HG03354 (cell line): ENCODE results near the gene LAMTOR2.

Experiments used
- ATAC-seq: cut with Tn5 transposase; IDR thresholded peaks from one replicate; pipeline ENCODE4 v1.9.1; 2021; ENCODE audit warnings: mild to moderate bottlenecking; ENCODE audit not compliant: unreplicated experiment, poor library complexity, severe bottlenecking

The LAMTOR2 gene

DNA sequence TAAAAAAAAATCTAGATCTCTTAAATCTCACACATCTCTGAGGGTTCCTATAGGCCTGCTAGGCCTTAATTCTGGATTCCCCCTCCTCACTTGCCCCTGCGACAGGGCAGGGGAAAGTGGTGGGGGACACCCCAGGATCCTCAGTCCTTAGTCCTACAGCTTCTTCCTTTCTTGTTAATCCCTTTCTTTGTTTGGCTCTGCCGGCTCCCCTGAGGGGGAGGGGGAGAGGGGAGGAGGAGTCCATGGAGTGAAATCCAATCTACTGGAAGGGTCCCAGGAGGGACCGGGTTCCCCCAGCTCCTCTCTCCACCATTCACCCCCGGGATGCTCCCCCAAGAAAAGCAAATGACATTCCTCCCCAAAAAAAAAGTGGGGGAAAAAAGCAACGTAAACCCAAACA lies 19.2 kb downstream of the LAMTOR2 start:
- ATAC-seq: no peak

DNA sequence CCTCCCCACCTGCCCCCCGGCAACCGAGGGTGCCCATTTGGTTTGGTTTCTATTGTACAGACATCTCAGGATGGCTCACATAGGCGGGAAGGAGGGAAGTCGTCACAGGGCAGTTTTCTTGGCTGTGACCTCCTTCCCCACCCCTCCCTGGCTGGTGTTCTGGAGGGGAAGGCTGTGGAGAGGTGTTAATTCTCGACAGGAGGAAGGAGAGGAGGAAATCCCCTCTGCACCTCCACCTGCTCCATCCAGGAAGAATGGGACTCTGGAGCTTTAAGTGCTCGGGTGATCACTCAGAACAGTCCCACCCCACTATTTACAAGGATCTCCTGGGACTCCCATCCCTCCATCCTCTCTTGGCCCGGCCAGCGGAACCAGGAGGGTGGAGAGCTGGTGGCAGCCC lies 20.1 kb downstream of the LAMTOR2 start:
- ATAC-seq: no peak

DNA sequence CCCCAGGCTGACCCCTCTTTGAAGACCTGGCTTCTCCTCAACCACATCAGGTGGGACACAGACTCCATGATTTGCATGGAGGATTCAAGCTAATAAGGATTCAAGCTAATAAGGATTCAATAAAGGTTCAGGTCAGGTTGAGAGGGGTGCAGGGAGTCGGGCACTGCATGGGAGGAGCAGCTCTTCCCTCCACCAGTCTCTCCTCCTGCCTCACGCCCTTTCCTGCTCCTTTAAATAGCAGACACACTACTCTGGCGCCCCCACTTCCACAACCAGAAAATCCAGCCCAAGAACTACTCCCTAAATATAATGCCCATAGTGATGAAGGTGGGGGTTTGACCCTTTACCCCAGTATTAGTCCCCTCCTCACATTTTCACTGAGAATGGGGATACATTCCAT lies 20.6 kb downstream of the LAMTOR2 start:
- no peak for ATAC-seq

DNA sequence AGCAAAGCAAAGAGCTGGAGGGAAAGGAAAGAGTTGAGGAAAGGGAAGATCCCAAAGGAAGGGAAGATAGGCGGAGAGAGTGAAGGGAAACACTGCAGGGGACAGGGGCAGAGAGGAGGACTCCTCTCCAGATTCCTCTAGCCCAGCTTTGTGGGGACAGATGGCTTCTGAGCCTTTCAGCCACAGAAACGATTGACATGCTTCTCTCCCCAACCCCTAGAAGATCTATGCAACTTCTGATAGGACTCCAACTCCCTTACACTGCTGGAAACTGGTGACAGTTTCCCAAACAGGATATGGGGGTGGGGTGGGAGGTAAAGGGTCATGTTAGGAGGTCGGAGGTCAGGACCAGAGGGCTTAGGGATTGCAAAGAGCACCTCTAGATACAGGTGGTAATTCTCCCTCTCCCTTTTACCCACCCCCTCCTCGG lies 21.2 kb downstream of the LAMTOR2 start:
- ATAC-seq: no peak

DNA sequence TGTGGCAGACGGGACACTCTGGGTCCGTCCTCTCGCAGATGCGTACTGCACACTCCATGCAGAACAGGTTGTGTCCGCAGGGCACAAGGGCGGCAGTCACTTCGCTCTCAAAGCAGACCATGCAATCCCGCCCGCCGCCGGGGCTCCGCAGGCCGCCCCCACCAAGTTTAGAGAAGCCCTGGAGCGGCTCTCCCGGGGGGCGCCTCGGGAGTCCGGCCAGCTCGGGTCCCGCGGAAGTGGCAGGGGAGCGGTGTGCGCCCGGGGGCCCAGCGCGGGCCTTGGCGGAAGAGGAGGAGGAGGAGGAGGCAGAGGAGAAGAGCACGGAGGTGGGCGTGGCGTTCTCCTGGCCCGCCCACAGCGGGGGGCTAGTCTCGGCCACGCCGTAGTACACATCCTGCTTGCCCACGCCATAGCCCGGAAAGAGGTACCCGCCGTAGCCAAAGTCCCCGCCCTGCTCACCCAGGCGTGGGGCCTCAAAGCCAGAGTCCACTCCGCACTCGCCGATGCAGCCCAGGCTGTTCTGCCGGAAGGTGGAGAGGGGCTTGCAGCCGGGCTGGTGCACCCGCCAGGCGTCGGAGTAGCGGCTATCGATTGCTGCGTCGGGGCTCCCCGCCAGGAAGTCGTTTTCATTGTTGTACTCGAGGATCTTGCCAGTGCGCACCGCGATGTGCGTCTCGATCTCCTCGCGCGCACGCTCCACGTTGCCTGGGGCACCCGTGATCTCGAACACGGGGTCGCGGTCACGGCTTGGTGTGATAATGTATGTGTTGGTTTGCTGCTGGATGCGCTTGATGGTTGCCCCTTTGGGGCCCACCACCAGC lies 22.2 kb downstream of the LAMTOR2 start:
- ATAC-seq: peak; percentile 60

DNA sequence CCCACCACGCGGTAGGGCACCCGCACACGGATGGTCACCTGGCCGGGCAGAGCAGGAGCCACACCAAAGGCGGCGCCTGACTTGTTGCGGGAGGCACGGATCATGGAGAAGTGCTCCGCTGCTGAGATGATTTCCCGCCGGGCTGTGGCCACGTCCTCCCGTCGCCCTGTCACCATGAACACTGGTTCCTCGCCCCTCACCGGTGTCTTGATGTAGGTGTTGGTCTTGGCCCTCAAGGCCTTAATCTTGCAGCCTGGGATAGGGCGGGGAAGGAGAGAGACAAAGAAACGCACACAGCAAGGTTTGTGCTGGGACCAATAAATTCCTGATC lies 22.8 kb downstream of the LAMTOR2 start:
- ATAC-seq: no peak

DNA sequence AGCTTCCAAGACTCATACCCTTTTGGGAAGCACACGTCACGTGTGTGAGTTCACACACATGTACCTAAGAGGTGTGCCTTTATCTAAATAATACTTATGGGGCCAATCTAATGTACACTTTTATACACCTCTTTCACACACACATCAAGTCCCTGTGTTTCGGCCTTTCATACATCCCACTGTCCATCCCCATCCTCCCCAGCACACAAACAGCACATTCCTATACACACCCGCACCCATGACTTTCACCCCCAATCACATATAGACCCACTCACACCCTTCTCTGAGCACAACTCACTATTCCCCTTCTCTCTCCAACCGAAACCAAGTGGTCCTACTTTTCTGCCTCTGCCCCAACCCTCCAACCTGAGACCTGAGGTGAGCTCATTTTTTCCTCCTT lies 24.1 kb downstream of the LAMTOR2 start:
- ATAC-seq: no peak

DNA sequence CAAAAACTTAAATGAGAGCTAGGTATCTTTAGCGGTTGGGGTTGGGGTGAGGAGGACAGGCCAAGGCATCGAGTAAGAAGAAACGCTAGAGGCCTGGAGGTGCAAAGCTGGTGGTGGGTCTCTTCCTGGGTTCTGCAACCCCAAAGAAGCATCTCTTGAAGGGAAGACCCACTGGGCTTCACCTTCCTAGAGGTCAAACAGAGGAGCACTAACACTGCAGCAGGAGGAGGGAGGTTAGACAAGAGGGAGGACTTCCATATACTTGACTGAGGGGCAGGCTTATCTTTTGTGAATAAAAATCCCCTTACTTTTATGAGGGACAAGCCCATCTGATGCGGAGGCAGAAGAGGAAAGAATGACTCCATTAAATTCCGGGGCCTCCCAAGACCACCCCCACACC lies 25.2 kb downstream of the LAMTOR2 start:
- ATAC-seq: no peak

DNA sequence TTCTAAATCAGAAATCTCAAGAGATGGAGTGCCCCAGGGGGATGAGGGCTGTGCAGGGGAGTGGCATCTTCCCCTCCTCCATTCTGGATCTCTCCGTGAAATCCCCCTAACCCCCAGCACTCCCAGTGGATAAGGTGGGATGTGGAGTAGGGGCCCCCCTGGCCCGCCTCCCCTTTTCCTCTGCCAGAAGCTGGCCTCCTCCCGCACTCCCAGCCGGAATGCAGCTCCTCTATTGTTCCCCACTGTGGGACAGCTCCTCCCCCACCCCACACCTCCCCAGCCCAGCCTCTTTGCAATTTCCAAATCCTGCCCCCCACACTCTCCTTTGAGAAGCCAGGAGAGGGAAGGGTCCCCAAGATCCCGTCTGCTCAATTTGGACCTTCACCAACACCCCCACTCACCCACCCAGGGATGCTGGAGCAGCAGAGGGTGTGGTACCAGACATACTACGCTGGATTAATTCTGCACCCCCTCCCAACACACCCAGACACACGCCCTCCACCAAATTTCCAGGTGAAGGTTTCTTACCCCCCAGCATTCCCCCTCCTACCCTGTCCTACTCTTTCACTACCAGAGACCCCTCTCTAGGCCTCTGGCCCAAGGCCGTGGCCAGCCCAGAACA lies 25.8 kb downstream of the LAMTOR2 start:
- no peak for ATAC-seq

DNA sequence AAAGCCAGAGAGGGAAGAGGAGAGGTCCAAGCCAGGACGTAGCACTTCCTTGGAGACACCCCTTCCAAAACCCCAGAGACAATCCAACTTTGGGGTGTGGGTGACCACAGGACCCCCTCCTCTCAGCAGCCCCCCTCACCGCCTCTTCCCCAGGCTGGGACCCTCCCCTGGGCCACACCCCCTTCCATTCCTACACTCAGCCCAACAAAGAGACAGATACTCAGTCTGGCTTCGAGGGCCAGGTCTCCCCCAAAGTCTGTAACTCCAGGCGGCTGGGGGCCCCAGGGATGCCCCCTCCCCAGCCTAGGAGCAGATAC lies 26.2 kb downstream of the LAMTOR2 start:
- ATAC-seq: no peak

DNA sequence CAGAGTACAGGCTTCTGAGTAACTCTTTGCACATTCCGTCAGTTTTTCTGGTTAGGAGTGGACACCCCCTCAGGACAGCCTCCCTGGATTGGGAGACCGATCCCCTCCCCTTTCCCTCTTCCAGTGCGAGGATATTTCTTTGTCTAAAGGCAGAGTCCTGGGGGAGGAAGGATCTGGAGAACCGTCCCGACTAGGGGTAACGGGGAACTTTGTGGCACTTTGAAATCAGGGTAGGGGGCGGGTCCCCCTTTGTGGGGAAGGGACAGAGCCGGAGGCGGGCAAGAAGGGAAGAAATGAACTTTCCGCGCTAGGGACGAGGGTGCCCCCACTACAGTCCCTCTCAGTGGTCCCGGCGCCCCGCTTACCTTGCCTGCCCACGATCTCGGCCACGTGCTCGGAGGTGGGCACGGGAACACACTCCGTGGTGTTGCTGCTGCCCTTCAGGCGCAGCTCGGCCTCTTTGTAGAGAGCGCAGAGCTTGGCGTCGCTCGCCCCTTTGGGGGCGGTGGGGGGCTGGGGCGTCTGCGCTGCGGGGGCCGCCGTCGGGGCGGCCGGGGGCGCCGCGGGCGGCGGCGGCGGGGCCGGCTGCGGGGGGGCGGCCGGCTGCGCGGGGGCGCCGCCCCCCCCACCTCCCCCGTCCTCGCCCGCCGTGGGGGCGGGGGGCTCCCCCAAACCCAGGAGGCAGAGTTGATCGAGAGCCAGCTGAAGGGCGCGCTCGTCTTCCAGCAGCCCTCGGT lies 26.8 kb downstream of the LAMTOR2 start:
- ATAC-seq: no peak

DNA sequence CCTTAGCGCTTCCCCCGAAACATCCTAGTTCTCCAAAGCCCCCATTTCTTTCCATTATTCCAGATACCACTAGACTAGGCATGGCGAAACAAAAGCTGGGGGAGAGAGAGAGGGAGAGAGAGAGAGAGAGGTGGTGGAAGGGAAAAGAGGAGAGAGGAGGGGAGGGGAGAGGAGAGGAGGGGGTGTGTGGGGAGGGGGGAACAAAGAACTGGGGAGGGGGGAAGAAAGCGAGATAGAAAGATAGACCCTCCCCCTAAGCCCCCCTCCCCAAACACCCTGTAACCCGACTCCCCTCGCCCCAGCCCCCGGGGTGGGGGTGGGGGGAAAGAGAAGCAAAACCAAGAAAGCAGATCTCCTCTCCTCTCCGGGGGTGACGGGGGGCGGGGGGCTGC lies 27.3 kb downstream of the LAMTOR2 start:
- ATAC-seq: no peak

DNA sequence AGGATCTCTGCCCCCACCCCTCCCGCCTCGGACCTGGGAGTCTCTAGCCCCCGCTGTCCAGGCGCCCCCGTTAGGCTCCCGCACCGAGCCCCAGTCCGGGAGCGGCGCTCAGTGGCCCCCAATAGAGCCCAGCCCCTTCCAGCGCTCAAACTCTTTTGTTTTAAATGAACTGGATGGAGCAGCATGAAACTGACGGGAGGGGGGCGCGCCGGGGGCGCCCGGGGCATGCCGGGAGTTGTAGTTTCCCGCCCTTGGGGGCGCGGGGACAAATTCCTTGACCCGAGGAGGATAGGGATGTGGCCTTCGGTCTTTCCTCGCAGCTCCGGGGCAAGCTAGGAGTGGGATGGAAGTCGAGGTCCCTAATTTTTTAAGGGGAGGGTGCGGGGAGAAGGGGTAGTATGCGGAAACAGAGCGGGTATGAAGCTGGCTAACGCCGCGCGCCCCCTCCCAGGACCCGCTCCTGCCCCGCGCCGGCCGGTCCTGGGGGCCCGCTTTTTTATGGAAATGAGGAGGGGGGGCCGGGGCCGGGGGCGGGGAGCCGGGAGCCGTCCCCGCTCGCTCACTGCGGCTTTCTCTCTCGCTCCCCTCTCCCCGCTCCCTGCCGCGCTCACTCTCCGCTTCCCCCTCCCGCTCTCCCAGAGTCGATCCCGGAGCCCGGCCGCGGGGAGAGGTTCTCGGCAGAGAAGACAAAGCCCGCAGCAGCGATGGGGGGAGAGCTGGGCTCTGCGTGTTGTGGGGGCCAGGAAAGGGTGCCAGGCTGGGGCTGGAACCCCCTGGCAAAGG lies 27.9 kb downstream of the LAMTOR2 start, which contains the start of gene MEX3A:
Gene MEX3A, minus strand, starts transcription at position 157 of the 783 bp plus-strand sequence. CDS start 467 bp downstream, outside the sequence.
- ATAC-seq: peak; percentile 62

DNA sequence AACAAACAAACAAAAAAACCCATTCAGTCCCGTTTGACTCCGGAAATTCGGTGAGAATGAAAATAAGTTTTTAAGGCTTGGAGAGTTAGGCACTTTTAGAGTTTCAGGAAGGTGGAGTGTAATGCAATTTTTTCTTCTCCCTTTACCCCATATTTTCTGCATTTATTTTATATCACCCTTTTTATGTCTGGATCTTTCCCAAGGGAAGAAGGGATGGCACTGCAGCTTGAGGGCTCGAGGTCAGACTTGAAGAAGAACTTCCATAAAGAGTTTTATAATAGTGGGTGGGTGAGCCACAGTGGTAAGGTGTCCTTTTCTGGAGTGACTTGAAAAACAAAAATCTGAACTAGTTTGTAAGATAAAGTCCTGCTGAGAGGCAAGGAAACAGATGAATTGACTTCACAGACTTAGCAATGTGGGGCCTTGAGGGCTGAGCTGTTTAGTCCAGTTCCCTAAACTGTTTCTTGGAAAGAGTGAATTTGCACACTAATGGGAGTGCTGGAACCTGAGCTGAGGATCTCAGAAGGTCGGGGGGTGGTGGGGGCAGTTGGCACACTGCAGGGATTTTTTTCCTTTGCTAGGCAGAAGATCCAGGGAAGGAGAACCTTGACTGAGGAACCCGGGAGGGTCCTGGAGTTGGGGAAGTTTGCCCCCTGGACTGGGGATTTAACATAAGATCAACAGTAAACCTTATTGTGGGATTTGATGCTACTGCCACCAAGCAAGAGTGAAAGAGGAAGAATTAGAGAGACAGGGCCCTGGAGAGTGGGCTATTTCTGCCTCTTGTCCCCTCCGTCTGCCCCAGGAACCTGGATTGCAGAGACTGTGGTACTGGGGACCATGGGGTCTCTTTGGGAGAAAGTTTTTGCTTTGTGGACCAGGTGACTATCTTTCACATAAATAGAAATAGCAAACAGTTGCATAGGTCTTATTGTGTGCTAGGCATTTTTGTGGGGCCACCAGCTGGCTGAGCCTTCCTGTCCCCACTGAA lies 29.5 kb downstream of the LAMTOR2 start:
- ATAC-seq: no peak

DNA sequence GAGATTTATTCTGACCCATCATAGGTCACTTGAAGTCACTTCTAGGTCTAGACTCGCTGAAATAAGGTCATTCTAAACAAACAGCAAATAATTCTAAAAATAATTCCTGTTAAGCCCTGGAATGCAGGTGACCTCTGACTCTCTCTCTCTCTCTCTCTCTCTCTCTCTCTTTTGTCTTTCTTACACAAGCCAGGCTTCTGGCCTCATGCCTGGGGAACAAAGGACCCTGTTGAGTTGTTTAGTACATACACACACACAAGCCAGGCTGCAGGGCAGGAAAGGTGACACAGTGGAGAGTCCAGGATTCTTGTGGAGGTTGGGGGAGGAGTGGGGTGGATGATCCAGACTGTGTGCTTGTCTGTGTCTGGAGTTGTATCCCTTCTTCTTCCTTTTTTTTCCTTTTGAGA lies 31.7 kb downstream of the LAMTOR2 start:
- no peak for ATAC-seq

DNA sequence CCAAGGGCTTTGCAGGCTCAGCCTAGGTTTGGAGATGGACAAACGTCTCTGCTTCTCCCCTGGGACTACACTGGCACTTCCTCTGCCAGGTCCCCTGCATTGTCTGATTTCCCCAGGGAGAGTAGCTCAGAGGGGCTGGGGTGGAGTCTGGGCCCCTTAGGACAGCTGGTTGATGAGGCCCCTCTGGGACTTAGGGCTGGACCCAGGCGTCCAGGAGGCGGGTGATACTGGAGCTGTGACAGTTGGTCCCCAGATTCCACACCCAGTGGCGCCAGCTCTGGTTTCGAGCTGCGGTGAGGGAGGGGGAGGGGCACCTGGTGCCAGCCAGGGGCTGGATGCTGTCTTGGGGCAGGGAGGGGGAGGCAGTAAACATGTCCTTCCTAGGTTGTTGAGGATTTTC lies 35.1 kb downstream of the LAMTOR2 start:
- ATAC-seq: no peak

DNA sequence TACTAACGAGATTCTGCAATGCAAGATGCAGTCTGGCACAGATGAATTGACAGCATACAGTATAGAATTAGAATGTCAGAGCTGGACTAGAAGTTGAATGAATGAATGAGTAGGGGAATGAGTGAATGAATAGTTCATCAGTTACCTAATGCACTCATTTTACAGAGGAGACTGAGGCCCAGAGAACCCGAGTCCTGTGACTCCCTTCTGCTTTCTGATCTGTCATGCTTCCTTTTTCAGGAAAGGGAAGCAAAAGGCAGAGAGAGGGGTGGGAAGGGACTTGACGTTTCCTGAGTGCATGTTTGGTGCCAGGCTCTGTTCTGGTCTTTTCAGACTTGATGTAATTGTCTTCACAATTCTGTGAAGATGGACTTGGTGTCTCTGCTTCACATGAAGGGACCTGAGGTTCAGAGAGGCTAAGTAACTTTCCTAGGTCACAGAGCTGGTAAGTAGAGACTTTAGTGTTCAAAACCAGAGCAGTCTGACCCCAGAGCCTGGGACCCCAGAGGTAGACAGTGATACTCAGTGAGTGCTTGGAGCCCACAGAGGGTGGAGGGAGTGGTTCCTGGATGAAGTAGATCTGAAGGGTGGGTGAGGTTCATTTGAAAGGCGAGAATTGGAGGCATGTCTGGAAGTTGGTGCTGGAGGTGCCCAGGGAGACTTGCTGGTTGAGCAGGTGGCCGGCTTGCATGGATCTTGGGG lies 35.7 kb downstream of the LAMTOR2 start:
- no peak for ATAC-seq

DNA sequence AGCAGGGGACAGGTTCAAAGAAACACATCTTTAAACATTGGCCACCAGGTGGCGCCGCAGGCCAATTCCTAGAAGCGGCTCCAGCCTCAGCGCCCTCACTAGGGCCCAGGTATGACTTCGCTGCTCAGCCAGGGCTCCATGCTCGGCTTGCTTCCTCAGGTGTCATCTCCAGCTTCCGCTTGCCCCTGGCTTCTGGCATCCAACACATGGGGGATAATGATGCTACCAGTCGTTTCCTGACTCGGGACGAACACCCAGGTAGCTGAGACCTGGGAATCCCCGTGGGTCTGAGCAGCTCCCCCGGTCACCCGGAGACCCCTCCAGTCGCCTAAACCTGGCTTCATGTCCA lies 36.2 kb downstream of the LAMTOR2 start:
- peak; percentile 72 for ATAC-seq

DNA sequence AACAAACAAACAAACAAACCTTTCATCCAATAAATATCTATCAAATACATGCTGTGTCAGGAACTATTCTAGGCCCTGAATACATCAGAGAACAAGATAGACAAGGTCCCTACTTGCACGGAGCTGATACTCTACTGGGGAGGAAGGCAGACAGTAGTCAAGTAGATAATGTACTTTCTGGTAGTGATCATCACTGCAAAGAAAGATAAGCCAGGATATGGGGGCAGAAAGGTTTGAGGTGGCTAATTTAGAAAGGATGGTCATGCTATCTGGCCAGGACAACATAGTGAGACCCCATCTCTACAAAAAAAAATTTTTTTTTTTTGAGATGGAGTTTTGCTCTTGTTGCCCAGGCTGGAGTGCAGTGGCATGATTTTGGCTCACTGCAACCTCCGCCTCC lies 37.0 kb downstream of the LAMTOR2 start:
- ATAC-seq: no peak
